HG02840 (cell line): ENCODE data around the gene AATF.

ENCODE experiments used
- ATAC-seq: cut with Tn5 transposase; IDR thresholded peaks from one replicate; pipeline ENCODE4 v1.9.1; 2021; ENCODE audit warnings: mild to moderate bottlenecking, moderate library complexity, moderate number of reproducible peaks; ENCODE audit not compliant: unreplicated experiment, low FRiP score

The AATF gene, protein sequence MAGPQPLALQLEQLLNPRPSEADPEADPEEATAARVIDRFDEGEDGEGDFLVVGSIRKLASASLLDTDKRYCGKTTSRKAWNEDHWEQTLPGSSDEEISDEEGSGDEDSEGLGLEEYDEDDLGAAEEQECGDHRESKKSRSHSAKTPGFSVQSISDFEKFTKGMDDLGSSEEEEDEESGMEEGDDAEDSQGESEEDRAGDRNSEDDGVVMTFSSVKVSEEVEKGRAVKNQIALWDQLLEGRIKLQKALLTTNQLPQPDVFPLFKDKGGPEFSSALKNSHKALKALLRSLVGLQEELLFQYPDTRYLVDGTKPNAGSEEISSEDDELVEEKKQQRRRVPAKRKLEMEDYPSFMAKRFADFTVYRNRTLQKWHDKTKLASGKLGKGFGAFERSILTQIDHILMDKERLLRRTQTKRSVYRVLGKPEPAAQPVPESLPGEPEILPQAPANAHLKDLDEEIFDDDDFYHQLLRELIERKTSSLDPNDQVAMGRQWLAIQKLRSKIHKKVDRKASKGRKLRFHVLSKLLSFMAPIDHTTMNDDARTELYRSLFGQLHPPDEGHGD

DNA sequence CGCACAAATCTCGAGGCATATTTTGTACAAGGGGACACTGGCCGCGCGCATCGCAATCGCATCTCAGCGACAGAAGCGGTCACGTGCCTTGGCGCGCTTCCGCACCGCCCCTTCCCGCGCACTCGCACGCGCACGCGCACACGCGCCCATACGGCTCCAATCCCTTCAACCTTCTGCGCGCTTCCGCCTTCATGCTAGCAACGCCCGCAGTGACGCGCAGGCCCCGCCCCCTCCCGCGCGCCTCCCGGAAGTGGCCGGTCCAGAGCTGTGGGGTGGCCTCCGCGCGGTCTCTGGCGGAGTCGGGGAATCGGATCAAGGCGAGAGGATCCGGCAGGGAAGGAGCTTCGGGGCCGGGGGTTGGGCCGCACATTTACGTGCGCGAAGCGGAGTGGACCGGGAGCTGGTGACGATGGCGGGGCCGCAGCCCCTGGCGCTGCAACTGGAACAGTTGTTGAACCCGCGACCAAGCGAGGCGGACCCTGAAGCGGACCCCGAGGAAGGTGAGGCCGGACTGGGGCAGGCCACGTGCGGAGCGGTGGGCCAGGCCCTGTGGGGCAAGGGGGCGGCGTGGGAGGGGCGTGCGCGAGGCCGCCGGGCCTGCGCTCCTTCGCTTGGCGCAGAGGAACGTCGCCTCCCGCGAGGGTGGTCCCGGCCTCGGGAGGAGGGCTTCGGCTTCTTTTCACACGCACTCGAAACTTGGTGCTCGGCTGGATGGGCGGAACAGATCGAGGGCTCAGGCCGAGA, at the start of gene AATF:
Gene AATF, plus strand, starts transcription at position 238 of the 744 bp plus-strand sequence. Its CDS starts 172 bp downstream, at position 410.
- peak; percentile 86 for ATAC-seq

DNA sequence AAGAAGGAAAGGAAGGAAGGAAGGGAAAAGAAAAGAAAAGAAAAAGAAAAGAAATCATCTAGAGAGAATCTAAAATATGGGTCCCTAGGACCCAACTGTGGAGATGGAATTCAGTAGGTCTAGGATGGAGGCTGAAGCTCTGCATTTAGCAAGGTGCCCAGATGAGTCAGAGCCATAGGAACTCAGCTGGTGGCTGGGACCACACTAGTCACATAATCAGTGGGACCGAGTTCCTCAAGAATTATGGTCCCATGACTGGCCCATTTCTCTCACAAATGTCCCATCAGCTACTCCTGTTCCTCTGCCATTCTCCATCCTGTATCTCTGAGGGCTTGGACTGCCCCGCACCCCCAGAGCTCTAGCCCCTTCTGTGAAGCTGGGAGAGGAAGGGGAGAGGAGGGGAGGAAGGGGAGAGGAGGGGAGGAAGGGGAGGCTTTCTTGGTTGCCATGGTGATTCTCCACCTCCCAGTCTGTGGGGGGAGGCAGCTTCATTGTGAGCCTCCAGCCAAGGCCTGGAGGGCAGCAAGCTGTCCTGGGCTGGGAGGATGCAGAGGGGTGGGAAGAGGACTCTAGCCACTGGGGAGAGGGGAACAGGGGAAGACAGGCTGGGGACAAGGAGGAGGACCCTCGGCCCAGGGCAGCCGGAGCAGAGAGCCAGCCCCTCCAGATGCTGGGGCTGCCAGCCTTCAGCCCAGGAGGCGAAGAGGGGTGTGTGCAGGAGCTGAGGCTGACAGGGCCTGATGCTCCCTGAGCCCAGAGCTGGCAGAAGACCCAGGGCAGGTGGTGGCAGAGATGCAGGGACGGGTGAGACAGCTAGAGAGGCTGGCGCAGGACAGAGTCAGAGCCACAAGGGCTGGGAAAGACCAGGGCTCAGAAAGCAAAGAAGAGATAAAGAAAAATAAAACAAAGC, 49.2 kb upstream of the AATF start:
- no peak for ATAC-seq

DNA sequence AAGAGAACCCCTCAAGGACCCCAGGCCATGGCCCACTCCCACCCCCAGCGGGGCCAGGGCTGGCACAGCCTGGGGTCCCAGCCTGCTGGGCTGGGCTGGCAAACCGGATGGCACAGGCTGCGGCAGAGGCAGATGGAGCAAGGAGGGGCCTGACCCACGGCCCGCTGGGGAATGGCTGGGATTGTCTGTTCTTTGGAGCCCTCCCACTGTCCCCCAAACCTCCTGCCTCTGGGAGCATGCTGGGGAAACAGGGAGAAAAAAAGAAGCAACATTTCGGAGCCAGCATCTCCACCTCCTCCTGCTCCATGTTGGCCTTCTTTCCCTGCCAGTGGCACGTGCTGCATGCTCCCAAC, 48.6 kb upstream of the AATF start:
- ATAC-seq, result no peak

DNA sequence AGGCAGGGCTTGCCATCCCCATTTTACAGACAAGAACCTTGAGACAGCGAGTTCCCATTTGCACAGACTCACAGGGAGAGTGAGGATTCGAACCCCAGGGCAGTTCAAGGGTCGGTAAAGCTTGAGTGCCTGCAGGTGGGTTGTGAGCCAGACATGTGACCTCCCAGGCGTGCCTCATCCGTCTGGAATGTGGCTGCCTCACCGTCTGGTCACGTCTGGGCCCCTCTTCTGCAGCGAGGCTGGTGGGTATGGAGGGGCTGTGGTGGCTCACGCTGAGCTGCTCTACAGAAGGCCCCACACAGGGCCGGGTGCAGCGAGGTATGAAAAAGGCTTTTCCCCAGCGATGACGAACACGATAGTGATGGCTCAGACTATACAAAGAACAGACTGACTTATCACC, 47.2 kb upstream of the AATF start:
- ATAC-seq, result no peak

DNA sequence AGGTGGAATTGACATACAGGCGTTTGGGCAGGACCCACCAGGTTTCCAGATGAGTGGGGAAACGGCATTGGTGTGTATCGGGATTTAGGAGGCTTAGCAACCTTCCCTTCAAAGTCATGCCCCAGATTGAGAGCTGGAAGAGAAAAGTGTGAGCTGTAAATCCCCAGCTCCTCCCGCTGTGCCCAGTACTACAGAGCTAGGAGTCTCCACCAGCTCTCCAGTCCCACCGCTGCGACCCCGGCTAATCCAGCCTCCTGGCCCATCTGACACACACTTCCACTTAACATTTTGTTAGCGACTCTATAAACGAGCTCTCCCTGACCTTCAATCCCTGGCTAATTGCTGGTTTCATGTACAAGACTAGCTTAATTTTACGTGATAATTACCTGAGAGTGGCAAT, 41.3 kb upstream of the AATF start:
- ATAC-seq, result no peak

DNA sequence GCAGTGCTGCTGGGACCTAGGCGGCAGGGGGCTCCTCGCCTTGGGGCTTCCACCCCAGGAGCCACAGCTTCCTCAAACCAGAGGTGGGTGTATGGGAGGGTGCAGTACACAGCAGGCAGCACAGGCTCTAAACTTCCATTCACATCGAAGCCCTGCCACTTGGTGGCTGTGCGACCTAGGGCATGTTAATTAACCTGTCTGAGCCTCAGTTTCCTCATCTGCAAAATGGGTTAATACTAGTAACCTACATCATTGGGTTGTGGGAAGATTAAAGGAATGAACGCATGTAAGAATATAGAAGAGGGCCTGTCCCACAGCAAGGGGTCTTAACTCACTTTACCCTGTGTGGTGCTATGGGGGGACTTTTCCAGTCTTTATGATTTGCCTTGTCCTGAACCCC, 38.2 kb upstream of the AATF start:
- ATAC-seq, result no peak

DNA sequence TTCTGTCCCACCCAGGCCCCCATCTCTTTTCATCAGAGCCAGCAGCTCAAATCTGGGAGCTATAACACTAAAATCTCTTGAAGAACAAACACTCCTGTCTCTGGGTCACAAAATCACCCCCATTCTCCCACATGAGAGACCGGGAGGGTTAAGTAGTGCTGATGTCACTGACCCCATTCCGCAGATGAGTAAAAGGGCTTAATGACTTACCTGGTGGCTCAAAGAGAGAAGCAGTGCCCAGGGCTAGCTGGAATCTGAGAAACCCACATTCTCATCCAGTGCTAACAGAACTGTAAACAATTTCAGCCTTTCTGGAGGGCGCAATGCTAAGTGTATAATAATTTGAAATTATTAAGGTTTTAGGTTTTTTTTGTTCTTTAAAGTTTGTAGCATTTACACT, 37.8 kb upstream of the AATF start:
- no peak for ATAC-seq

DNA sequence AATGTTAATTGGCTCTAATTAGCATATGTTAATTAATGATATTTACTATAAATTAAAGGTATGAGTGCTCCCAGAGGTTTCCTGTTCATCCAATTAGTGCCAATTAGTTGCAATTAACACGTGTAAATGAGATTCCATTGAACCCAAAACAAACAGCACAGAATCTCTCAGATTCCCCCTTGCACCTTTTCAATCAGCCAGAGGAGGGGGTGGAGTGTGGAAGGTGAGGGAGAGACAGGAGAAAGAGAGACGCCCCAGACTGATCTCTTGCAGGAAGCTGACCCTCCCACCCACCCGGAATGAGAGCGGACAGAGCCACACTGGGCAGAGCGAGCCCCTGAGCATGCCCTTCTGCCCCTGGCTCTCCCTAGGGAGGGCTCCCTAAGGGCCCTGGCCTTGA, 35.6 kb upstream of the AATF start:
- no peak for ATAC-seq

DNA sequence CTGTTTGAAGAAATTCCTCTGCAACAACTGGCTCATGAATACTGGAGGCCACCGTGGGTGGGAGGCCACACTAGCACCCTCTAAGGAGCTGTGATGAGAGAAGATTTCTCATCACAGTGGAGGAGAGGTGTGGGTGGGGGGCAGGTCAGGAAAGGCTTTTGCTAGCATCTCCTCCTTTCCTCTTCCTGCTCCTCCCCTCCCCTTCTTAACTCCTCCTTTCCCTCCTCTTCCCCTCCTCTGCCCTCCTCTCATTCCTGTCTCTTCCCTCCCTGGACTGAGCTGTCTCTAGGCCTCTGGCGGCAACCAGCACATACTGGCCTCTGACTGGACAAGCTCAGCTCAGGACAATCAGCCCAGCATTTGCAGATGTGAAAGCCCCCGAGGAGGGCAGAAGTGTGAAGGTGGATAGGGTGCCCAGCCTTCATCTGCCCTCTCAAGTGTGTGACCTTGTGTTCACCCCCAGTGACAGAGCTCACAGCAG, 30.5 kb upstream of the AATF start:
- ATAC-seq, result no peak

DNA sequence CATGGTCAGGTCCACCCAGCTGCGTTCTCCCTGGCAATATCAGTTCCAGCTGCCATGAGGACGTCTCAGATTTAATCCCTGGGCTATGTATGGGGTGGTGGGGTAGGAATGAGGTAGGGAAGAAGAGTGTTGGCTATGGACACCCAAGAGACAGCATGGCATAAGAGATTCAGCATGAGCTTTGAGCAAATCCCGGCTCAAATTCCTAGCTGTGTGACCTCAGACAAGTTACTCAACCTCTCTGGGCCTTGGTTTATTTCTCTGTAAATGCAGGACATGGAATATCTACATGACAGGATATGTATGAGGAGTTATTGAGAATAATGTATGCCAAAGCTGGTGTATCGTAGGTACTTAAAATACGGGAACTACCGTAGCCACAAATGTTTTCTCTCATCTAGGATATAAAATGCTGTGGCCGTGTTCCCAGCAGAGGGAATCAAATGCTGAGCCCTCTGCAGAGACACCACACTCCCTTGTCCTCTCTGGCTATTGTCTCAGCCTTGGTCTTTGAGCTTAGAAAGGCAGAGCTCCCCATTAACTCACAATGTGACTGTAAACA, 29.3 kb upstream of the AATF start:
- no peak for ATAC-seq

DNA sequence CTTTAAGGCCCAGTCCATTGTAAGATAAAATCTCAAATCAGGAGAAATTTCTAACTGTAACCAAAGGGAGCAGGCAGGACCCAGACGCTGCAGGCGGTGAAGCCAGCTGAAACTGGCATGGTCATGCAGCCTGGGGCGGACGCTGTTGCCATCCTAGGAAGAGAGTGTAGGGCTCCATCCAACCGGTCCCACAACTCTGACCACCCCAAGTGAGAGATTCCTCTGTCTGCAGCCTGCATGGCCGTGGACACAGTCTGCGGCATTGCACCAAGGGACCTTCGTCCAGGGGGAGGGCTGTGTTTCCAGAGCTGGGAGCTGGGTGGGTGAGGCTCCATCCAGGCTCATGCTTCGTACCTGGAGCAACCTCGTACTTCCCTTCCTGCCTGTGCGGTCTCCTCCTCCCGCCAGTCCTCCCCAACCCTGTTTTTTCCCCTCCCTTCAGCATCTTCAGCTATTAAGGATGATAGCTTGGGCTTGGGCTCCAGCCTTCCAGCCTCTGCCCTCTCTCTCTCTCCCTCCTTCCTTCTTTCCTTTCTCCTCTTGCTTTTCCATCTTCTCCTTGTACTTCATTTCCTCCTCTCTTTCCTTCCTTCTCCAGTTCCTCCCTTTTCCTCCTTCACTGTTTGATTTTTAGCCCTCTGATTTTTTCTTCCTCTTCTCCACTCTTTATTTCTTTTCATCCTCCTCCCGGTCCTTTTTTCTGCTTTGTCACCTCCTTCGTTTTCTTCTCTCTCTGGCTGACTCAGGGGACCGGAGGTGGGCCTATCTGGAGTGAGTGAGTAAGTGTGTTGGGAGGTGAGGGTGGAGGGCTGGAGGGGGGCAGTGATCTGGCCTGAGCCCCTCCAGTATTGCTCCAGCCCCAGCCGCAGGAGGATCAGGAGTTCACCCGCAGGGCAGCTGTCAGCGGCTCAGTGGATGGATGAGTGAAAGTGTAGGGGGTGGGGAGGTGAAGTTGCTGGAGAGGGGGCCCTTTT, 28.4 kb upstream of the AATF start:
- ATAC-seq, result no peak

DNA sequence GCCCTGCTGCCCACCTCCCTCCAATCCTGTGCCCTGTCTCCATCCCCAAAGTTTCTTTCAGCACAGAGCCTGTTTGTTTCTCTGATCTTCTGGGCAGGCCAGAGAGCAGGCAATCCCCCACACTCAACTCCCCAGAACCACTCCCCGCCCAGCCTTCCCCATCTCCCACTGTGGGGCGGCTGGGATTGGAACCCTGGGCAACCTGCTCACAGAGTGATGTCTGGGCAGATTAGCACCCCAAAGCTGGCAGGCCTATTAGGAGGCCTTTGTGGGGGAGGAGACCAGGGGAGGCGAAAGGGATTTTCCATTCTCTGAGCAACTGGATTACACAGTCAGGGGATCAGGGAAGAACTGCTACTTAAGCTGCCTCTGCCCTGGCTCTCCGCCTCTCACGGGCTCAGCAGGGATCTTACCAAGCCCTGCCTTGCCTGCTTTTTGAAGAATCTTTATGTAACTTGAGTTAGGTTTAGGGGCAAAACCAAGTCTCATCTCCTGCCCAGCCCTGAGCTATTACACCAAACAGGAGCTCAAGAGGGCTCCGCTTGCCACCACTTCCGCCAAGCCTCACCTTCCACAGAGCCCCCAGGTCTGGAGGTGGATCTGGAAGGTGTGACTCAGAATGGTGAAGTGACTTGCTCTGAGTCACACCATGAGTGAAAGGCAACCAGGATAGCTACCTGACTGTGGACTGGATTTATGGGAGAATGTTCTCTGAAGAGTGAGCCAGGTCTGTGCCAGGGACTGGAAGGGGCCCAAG, 27.5 kb upstream of the AATF start:
- ATAC-seq, result no peak

DNA sequence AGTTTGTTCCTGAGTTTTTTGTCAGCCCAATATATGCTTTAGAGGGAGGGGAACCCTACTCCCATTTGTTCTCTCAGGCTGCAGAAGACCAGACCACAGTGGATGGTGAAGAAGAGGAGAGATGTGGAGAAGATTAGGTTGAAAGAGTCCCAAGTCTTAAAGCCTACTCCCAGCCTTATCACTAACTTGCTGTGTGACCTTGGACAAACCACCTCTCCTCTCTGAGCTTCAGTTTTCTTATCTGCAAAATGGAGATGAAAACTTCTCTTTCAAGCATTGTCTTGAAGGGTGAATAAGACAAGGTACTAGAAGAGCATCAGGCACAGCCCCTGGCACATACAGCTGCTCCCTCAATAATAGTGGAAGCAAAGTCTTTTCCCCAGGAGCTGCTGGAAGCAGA, 26.6 kb upstream of the AATF start:
- no peak for ATAC-seq

DNA sequence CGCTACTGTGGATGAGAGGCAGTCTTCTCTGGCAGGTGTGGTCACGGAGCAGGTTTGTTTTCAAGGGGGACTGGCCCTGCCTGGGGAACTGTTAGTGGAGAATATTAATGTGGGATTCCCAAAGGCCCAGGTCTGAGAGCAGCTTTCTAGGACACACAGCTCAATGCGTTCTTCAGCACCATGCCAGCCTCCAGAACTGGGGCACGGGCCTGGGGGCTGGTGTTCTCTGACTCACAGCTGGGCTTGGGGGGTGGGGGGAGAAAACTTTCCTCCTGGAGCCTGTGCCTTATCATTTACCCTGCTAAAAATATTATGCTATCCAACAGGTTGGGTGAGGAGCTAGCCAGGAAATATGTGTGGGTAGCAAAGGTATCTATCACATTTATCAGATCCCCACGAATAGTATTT, 24.9 kb upstream of the AATF start:
- no peak for ATAC-seq

DNA sequence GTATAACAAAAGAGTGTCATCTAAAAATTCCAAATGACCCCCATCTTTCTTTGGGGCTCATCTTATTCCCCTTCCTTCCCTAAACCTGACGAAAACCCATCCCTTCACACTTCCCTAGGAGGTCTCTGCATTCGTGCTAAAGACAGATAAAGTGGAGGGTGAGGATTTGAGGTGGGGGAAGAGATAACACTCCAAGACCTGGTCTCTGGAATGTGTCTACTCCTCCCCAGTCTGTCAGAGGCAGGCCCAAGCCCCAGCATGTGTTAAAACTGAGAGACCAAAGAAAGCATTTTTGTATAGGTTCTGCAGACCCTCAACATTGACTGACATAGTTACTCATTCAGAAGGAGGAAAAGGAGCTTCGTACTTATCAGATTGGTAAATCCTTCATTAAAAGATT, 22.5 kb upstream of the AATF start:
- ATAC-seq, result no peak

DNA sequence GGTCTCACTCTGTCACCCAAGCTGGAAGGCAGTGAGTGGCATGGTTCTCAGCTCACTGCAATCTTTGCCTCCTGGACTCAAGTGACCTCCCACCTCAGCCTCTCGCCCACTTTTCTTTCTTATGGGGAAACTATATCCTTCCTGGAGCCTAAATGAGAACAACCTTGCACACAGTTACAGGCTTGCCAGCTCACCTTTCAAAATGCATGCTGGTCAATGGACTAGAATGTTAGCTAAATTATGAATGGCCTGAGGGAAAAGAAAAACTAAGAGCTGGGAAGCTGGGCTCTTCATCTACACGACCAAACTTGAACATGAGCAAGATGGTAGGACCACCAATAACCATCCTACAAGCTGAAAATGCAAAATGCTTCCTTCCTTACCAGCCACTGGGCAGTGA, 22.1 kb upstream of the AATF start:
- no peak for ATAC-seq

DNA sequence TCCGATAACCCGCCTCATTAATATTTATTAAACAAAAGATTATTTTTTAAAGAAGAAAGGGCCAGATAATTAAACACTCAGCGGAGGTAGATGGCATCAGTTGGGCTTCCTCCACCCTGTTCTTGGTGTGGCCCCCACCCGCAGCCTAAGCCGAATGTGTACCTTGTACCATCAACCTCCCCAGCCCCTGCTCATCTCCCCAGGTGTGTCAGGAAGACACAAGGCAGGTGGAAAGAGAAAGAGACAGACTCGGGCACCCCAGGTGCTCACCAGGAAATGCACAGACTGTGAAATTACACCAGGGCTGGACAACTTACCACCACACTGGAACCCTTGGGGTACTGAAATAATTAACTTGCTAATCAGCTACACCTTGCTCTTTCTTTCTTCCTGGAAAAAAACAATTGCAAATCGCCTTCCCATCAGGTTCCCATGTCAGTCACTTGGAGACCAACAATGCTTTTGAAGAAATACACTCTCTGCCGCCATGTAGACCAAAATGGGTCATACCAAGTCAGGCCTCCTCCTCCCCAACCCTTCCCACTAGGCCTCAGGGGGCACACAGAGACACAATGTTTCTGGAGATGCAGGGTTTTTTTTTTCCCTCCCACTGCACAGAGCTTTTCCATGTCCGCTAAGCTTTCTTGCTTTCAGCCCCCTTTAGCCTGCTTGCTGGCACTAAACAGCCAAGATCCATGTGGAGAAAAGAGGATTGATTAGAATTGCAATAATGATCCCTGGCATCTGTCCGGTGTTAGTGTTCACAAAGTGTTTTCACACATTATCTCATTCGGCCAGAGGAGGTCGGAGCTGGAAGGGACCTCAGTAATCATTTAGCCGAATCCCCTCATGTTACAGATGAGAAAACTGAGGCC, 20.0 kb upstream of the AATF start:
- ATAC-seq, result no peak
